Measurements from ENCODE around the gene GPR108. TPM values are rescaled to one million over a fixed set of nuclear protein-coding genes. Genes with fewer than 3 reads are reported as not detected.

Gene GPR108
- total RNA-seq, 1 experiment from 2014 or later: 60.0 TPM

GRCh38 chr19:6723108-6723618 is 14.2 kb downstream of the GPR108 start:
- no peak for DNase-seq (ENCODE audit: extremely low read depth, low read depth)

GRCh38 chr19:6721773-6722172 is 15.6 kb downstream of the GPR108 start:
- no peak for DNase-seq (ENCODE audit: extremely low read depth, low read depth)

GRCh38 chr19:6721138-6721474 is 16.3 kb downstream of the GPR108 start:
- no peak for DNase-seq (ENCODE audit: extremely low read depth, low read depth)

GRCh38 chr19:6720369-6721137 is 16.8 kb downstream of the GPR108 start, which contains the start of gene C3:
Gene C3 (minus strand): TSS chr19:6720650. CDS start chr19:6720589, 61 bp downstream.
- DNase-seq (ENCODE audit: extremely low read depth, low read depth): no peak

- no peak for DNase-seq (ENCODE audit: extremely low read depth, low read depth)
Measured at GRCh38 chr19:6719992-6720368, 17.4 kb downstream of the GPR108 start.

- DNase-seq (ENCODE audit: extremely low read depth, low read depth): no peak
Measured at GRCh38 chr19:6719540-6719861, 17.9 kb downstream of the GPR108 start.

- DNase-seq (ENCODE audit: extremely low read depth, low read depth): no peak
Measured at GRCh38 chr19:6718741-6719539, 18.4 kb downstream of the GPR108 start.

GRCh38 chr19:6718111-6718740 is 19.2 kb downstream of the GPR108 start:
- DNase-seq (ENCODE audit: extremely low read depth, low read depth): no peak

- no peak for DNase-seq (ENCODE audit: extremely low read depth, low read depth)
Measured at GRCh38 chr19:6717441-6717971, 19.9 kb downstream of the GPR108 start.

- DNase-seq (ENCODE audit: extremely low read depth, low read depth): no peak
Measured at GRCh38 chr19:6717036-6717435, 20.3 kb downstream of the GPR108 start.

GRCh38 chr19:6716610-6716970 is 20.8 kb downstream of the GPR108 start:
- no peak for DNase-seq (ENCODE audit: extremely low read depth, low read depth)

GRCh38 chr19:6714749-6715555 is 22.4 kb downstream of the GPR108 start:
- DNase-seq (ENCODE audit: extremely low read depth, low read depth): no peak

GRCh38 chr19:6713773-6714692 is 23.3 kb downstream of the GPR108 start:
- DNase-seq (ENCODE audit: extremely low read depth, low read depth): no peak

- DNase-seq (ENCODE audit: extremely low read depth, low read depth): no peak
Measured at GRCh38 chr19:6712692-6713670, 24.4 kb downstream of the GPR108 start.

GRCh38 chr19:6712231-6712630 is 25.1 kb downstream of the GPR108 start:
- no peak for DNase-seq (ENCODE audit: extremely low read depth, low read depth)

GRCh38 chr19:6711605-6712004 is 25.8 kb downstream of the GPR108 start:
- no peak for DNase-seq (ENCODE audit: extremely low read depth, low read depth)

GRCh38 chr19:6711078-6711361 is 26.4 kb downstream of the GPR108 start:
- DNase-seq (ENCODE audit: extremely low read depth, low read depth): no peak

- no peak for DNase-seq (ENCODE audit: extremely low read depth, low read depth)
Measured at GRCh38 chr19:6710273-6711077, 26.9 kb downstream of the GPR108 start.
